K562 (cell line): ENCODE results near the gene PCYT1A. TPM values are rescaled to one million over a fixed set of nuclear protein-coding genes. Genes with fewer than 3 reads are reported as not detected.

ENCODE experiments used
- ARID4B ChIP-seq: sonication (generic); formaldehyde crosslinking; IDR thresholded peaks from 2 replicates; pipeline ENCODE4 v1.8.0; 2022; ENCODE audit warnings: mild to moderate bottlenecking, missing genetic modification reagents
- CHAMP1 ChIP-seq: fragments of 450-650 bp; IDR thresholded peaks from 2 replicates; pipeline ENCODE4 v1.6.1; 2016; ENCODE audit warnings: mild to moderate bottlenecking
- DEAF1 ChIP-seq: fragments of 450-650 bp; formaldehyde crosslinking; IDR thresholded peaks from 2 replicates; pipeline ENCODE4 v1.4.0; 2020; ENCODE audit warnings: mild to moderate bottlenecking, moderate library complexity
- ELF4 ChIP-seq: fragments of 450-650 bp; formaldehyde crosslinking; IDR thresholded peaks from 2 replicates; pipeline ENCODE4 v1.4.0; 2022; ENCODE audit warnings: missing genetic modification characterization
- ETS2 ChIP-seq: IDR thresholded peaks from 2 replicates; pipeline ENCODE4 v1.6.1; 2016; ENCODE audit warnings: borderline replicate concordance, missing genetic modification characterization, mild to moderate bottlenecking, moderate library complexity, missing compliant biosample characterization; ENCODE audit not compliant: poor library complexity, severe bottlenecking
- FUS ChIP-seq: fragments of 200-400 bp; formaldehyde crosslinking; optimal IDR thresholded peaks from 2 replicates; pipeline ENCODE3; 2017; ENCODE audit warnings: low read depth, low read length
- HIVEP1 ChIP-seq: fragments of 250-450 bp; sonication (Bioruptor Pico); IDR thresholded peaks from 2 replicates; pipeline ENCODE4 v1.4.0; 2020; ENCODE audit warnings: mild to moderate bottlenecking
- KLF1 ChIP-seq: fragments of 450-650 bp; IDR thresholded peaks from 2 replicates; pipeline ENCODE4 v1.6.1; 2016; ENCODE audit warnings: missing genetic modification characterization, missing compliant biosample characterization
- LEF1 ChIP-seq: fragments of 450-650 bp; IDR thresholded peaks from 2 replicates; pipeline ENCODE4 v1.6.1; 2016; ENCODE audit warnings: mild to moderate bottlenecking
- MCM3 ChIP-seq: fragments of 450-650 bp; IDR thresholded peaks from 2 replicates; pipeline ENCODE4 v1.6.1; 2016
- MCM5 ChIP-seq: fragments of 450-650 bp; IDR thresholded peaks from 2 replicates; pipeline ENCODE4 v1.6.1; 2016; ENCODE audit warnings: low read depth
- MCM7 ChIP-seq, 2 experiments: fragments of 450-650 bp; IDR thresholded peaks; 2 replicates each; pipeline ENCODE4 v1.6.1; 2016 to 2018
- PHB2 ChIP-seq: fragments of 450-650 bp; IDR thresholded peaks from 2 replicates; pipeline ENCODE4 v1.6.1; 2017; ENCODE audit warnings: low read depth
- PRDM10 ChIP-seq: fragments of 450-650 bp; IDR thresholded peaks from 2 replicates; pipeline ENCODE4 v1.6.1; 2018; ENCODE audit not compliant: partially characterized antibody
- RBM17 ChIP-seq: fragments of 200-400 bp; formaldehyde crosslinking; IDR thresholded peaks from 2 replicates; pipeline ENCODE4 v1.6.1; 2017; ENCODE audit warnings: low read depth, mild to moderate bottlenecking, low read length, borderline replicate concordance
- SRSF3 ChIP-seq: fragments of 200-400 bp; formaldehyde crosslinking; IDR thresholded peaks from 2 replicates; pipeline ENCODE4 v1.6.1; 2016; ENCODE audit warnings: mild to moderate bottlenecking, low read length, moderate library complexity; ENCODE audit not compliant: insufficient read depth
- ZFP30 ChIP-seq: fragments of 250-450 bp; sonication (Bioruptor Pico); IDR thresholded peaks from 2 replicates; pipeline ENCODE4 v1.8.0; 2022; ENCODE audit warnings: moderate library complexity, mild to moderate bottlenecking, inconsistent platforms, borderline replicate concordance
- ZNF436 ChIP-seq: fragments of 250-450, 450-650 bp; sonication (Bioruptor Pico); formaldehyde crosslinking; IDR thresholded peaks from 2 replicates; pipeline ENCODE4 v1.7.0; 2020; ENCODE audit warnings: mild to moderate bottlenecking
- polyA plus RNA-seq, 8 experiments: library from polyadenylated mRNA; depleted of rRNA in 4 of 8; stranded (reverse) in 5 of 8; unstranded in 3 of 8; fragments of >200 nt; fragmentation: Nextera tagmentation in 2 of 8; fragmentation: Illumina TruSeq in 1 of 8; extraction: Ambion mirVana in 2 of 8; extraction: Trizol in 1 of 8; gene quantifications; 2 replicates each; pipeline versions ENCODE4 v1.2.1 to v1.2.3, GENCODE V29; 2011 to 2014; ENCODE audit warnings: inconsistent platforms in 1 of 8, missing spikeins in 1 of 8
- total RNA-seq, 7 experiments: library from RNA; depleted of rRNA in 6 of 7; stranded (reverse); fragments of >200 nt in 6 of 7; fragmentation: Illumina TruSeq in 2 of 7; extraction: Trizol in 2 of 7; gene quantifications; 2 replicates each; pipeline versions ENCODE4 v1.2.1 to v1.2.3, GENCODE V29; 2011 to 2021; ENCODE audit warnings: low replicate concordance in 1 of 7

PCYT1A gene
- total and polyA plus RNA-seq, 9 of the 15 experiments (the other 6 are each of a cell fraction or from before 2014, with no cell fraction given), result 13.4 to 62.8 (median 49.4) TPM

DNA sequence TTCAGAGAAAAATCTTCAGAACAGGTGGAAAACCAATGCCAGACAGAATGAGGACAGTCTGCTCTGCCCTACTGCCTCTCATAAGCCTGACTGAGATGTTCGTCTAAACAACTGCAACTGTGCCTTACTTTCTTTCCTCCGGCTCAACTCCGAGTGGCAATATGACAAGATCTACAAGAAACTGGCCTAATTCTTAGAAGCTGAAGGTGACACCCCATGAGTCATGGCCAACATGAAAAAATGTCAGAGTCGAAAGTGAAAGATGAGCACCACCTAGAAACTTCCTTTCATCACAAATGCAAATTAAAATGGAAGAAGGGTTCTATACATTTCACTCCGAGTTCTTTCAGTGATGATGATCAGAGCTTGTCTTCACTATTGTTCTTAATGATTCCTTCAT, 12.9 kb downstream of the PCYT1A start (continued):
- TF ChIP-seq ARID4B (CRISPR knock-in tag) (no peak), DEAF1 (CRISPR knock-in tag) (no peak), LEF1 (peak; percentile 79; the same call in 1 of the 2 replicates), KLF1 (tag) (no peak), ZNF436 (CRISPR knock-in tag) (no peak), ELF4 (CRISPR knock-in tag) (no peak), PRDM10 (no peak), HIVEP1 (CRISPR knock-in tag) (no peak), ZFP30 (CRISPR knock-in tag) (no peak), RBM17 (no peak), MCM5 (no peak), SRSF3 (no peak), MCM7 (IDR thresholded peaks at IDR 0.05) (no peak), CHAMP1 (no peak), FUS (no peak), ETS2 (tag) (no peak), MCM3 (no peak), PHB2 (no peak)
